ENCODE data around the gene YBX3.

YBX3 gene

GRCh38 chr12:10721651-10722501 is 1.2 kb downstream of the YBX3 start:
- DNase-seq: peak; percentile 91

GRCh38 chr12:10720974-10721650 is 2.0 kb downstream of the YBX3 start:
- no peak for DNase-seq

GRCh38 chr12:10719482-10719881 is 3.6 kb downstream of the YBX3 start:
- no peak for DNase-seq

- peak; percentile 38 for DNase-seq
These were observed 4.8 kb downstream of the YBX3 start for GRCh38 chr12:10718279-10718821.

- DNase-seq: no peak
These were observed 5.7 kb downstream of the YBX3 start for GRCh38 chr12:10717410-10717809.

- peak; percentile 81 for DNase-seq
These were observed 6.3 kb downstream of the YBX3 start for GRCh38 chr12:10716704-10717315.

GRCh38 chr12:10716277-10716676 is 6.8 kb downstream of the YBX3 start:
- no peak for DNase-seq

- no peak for DNase-seq
These were observed 7.6 kb downstream of the YBX3 start for GRCh38 chr12:10715491-10715890.

GRCh38 chr12:10709808-10710207 is 13.3 kb downstream of the YBX3 start:
- no peak for DNase-seq

GRCh38 chr12:10708862-10709261 is 14.3 kb downstream of the YBX3 start:
- DNase-seq: no peak

- DNase-seq: no peak
These were observed 17.5 kb downstream of the YBX3 start for GRCh38 chr12:10705655-10706054.

GRCh38 chr12:10701843-10702242 is 21.3 kb downstream of the YBX3 start:
- no peak for DNase-seq

GRCh38 chr12:10701131-10701681 is 21.9 kb downstream of the YBX3 start:
- DNase-seq: no peak

GRCh38 chr12:10700581-10700980 is 22.5 kb downstream of the YBX3 start:
- DNase-seq: no peak

GRCh38 chr12:10697862-10698261 is 25.3 kb downstream of the YBX3 start:
- no peak for DNase-seq

- DNase-seq: no peak
These were observed 26.0 kb downstream of the YBX3 start for GRCh38 chr12:10697156-10697555.

- no peak for DNase-seq
These were observed 32.2 kb downstream of the YBX3 start for GRCh38 chr12:10690906-10691305.

- DNase-seq: no peak
These were observed 34.0 kb downstream of the YBX3 start for GRCh38 chr12:10689146-10689545.

GRCh38 chr12:10688042-10688441 is 35.1 kb downstream of the YBX3 start:
- DNase-seq: no peak

- peak; percentile 41 for DNase-seq
These were observed 49.3 kb downstream of the YBX3 start, which contains the start of gene STYK1 for GRCh38 chr12:10673659-10674384. STYK1 (minus strand) TSS chr12:10674052; CDS start chr12:10634618, 39,434 bp downstream.

GRCh38 chr12:10672231-10672868 is 50.8 kb downstream of the YBX3 start:
- DNase-seq: no peak

- no peak for DNase-seq
These were observed 53.6 kb downstream of the YBX3 start for GRCh38 chr12:10669533-10669932.

All from right hindlimb (tissue), 1 donor.